Keratinocyte (primary cell): ENCODE results near the gene F13B. TPM values are rescaled to one million over a fixed set of nuclear protein-coding genes. Genes with fewer than 3 reads are reported as not detected.

ENCODE experiments used
- DNase-seq: peaks from one replicate; pipeline ENCODE4 v3.0.0-alpha.2; 2011; ENCODE audit warnings: low read depth, missing footprints, low spot score
- FAIRE-seq: peaks from 2 replicates; lab custom pipeline; 2011; peaks lifted over from hg19 to GRCh38; lab: Jason Lieb, UNC
- H2AFZ ChIP-seq: 2 replicates; pipeline ENCODE4 v1.6.0; 2012; ENCODE audit warnings: low read length, control low read depth, inconsistent platforms; ENCODE audit not compliant: control insufficient read depth
- H3K27ac ChIP-seq: 2 replicates; pipeline ENCODE4 v1.5.1; 2011; ENCODE audit warnings: low read length; ENCODE audit not compliant: control insufficient read depth, insufficient read depth
- H3K27me3 ChIP-seq: 3 replicates; pipeline ENCODE4 v1.6.0; 2011; ENCODE audit warnings: low read length; ENCODE audit not compliant: control insufficient read depth, insufficient read depth; ENCODE audit errors: extremely low read depth
- H3K36me3 ChIP-seq, 2 experiments: 2 replicates in 1 of 2; 3 replicates in 1 of 2; pipeline ENCODE4 v1.5.1; 2011; ENCODE audit warnings: low read length in 2 of 2, mild to moderate bottlenecking in 1 of 2; ENCODE audit not compliant: control insufficient read depth in 2 of 2, insufficient read depth in 2 of 2; ENCODE audit errors: extremely low read depth in 1 of 2
- H3K4me1 ChIP-seq: 3 replicates; pipeline ENCODE4 v1.5.1; 2011; ENCODE audit warnings: low read length; ENCODE audit not compliant: control insufficient read depth, insufficient read depth; ENCODE audit errors: extremely low read depth
- H3K4me2 ChIP-seq: 3 replicates; pipeline ENCODE4 v1.6.0; 2011; ENCODE audit warnings: low read depth, low read length; ENCODE audit not compliant: control insufficient read depth, insufficient read depth; ENCODE audit errors: extremely low read depth
- H3K4me3 ChIP-seq, 3 experiments: fragments of 200-600 bp in 1 of 3; sonication (generic) in 1 of 3; 2 replicates in 2 of 3; 3 replicates in 1 of 3; pipeline ENCODE4 v1.5.1; 2011 to 2016; ENCODE audit warnings: low read length in 3 of 3, mild to moderate bottlenecking in 3 of 3, control low read depth in 2 of 3, inconsistent platforms in 1 of 3, low read depth in 1 of 3, mixed read lengths in 1 of 3, mixed run types in 1 of 3, moderate library complexity in 1 of 3; ENCODE audit not compliant: control insufficient read depth in 2 of 3, insufficient read depth in 2 of 3; ENCODE audit errors: extremely low read depth in 1 of 3
- H3K79me2 ChIP-seq: 2 replicates; pipeline ENCODE4 v1.6.0; 2012; ENCODE audit warnings: low read length; ENCODE audit not compliant: control insufficient read depth, insufficient read depth
- H3K9ac ChIP-seq: 3 replicates; pipeline ENCODE4 v1.6.0; 2011; ENCODE audit warnings: low read length; ENCODE audit not compliant: control insufficient read depth, insufficient read depth; ENCODE audit errors: extremely low read depth
- H3K9me1 ChIP-seq: 3 replicates; pipeline ENCODE4 v1.6.0; 2011; ENCODE audit warnings: low read length; ENCODE audit not compliant: control insufficient read depth, insufficient read depth; ENCODE audit errors: extremely low read depth
- H3K9me3 ChIP-seq: 2 replicates; pipeline ENCODE4 v1.5.1; 2012; ENCODE audit warnings: low read depth, low read length; ENCODE audit not compliant: control insufficient read depth
- H4K20me1 ChIP-seq: 3 replicates; pipeline ENCODE4 v1.6.0; 2011; ENCODE audit warnings: low read length; ENCODE audit not compliant: control insufficient read depth, insufficient read depth; ENCODE audit errors: extremely low read depth
- CTCF ChIP-seq, 3 experiments: IDR thresholded peaks in 1 of 3; conservative IDR thresholded peaks in 1 of 3; optimal IDR thresholded peaks in 1 of 3; 2 replicates in 2 of 3; 3 replicates in 1 of 3; pipeline versions ENCODE3 to v1.5.1; 2011; ENCODE audit warnings: low read length in 3 of 3, mild to moderate bottlenecking in 3 of 3, moderate library complexity in 2 of 3, control low read depth in 1 of 3, inconsistent platforms in 1 of 3; ENCODE audit not compliant: insufficient read depth in 2 of 3; ENCODE audit errors: extremely low read depth in 1 of 3
- EZH2 ChIP-seq: IDR thresholded peaks from one replicate; pipeline ENCODE4 v1.6.1; 2012; ENCODE audit warnings: inconsistent platforms, mild to moderate bottlenecking, low read length, moderate library complexity
- dilution Hi-C: fragments of 300-500 bp; cut with MboI; formaldehyde crosslinking; loops from one replicate; pipeline ENCODE4 v1.7.0; 2020; ENCODE audit warnings: low sequenced_read_pairs; ENCODE audit not compliant: extremely low pct_ligation_motif_present
- polyA plus RNA-seq, 5 experiments: library from polyadenylated mRNA; depleted of rRNA in 3 of 5; stranded (reverse) in 3 of 5; stranded (forward) in 1 of 5; unstranded in 1 of 5; fragments of >200 nt; gene quantifications; 1 replicate in 1 of 5; 2 replicates in 3 of 5; 3 replicates in 1 of 5; pipeline versions ENCODE4 v1.2.1 to v1.2.3, GENCODE V29; 2011 to 2012; ENCODE audit warnings: missing spikeins in 2 of 5, low read depth in 1 of 5, low replicate concordance in 1 of 5

F13B gene
- polyA plus RNA-seq, 1 donor (not counting 4 experiments of a cell fraction or from before 2014, with no cell fraction given): not detected

GRCh38 chr1:197049100-197049499, 18.0 kb downstream of the F13B start:
- no peaks in the 10 kb centered on the region for H3K79me2 ChIP-seq
- H3K27ac ChIP-seq: no peak overlapping the region
- H3K4me2 ChIP-seq: no peak overlapping the region
- no peaks in the 10 kb centered on the region for H3K27me3 ChIP-seq
- no peak overlapping the region for H2AFZ ChIP-seq
- no peaks in the 10 kb centered on the region for H3K4me1 ChIP-seq
- H3K4me3 ChIP-seq: no peak overlapping the region
- TF ChIP-seq EZH2 (no peak), CTCF (optimal IDR thresholded peaks at IDR 0.05 in 1 of 3, IDR thresholded peaks at IDR 0.05 in 1 of 3, conservative IDR thresholded peaks at IDR 0.05 in 1 of 3; ENCODE audit: extremely low read depth in 1 of 3, insufficient read depth in 2 of 3, low read length in 3 of 3) (no peak)
- H3K9me3 ChIP-seq: no peaks in the 10 kb centered on the region
- no peaks in the 10 kb centered on the region for H3K36me3 ChIP-seq
- no peak overlapping the region for H3K9ac ChIP-seq
- dilution Hi-C loops: no loop called here
- H4K20me1 ChIP-seq: no peaks in the 10 kb centered on the region
- no peaks in the 10 kb centered on the region for H3K9me1 ChIP-seq
- FAIRE-seq (no peak), DNase-seq (no peak)

GRCh38 chr1:197042676-197043341, 24.3 kb downstream of the F13B start:
- Histone ChIP-seq H3K4me1 (peaks cover 2% of the 10 kb centered on the region), H3K9me3 (no peaks in the 10 kb centered on the region), H4K20me1 (no peaks in the 10 kb centered on the region), H3K27me3 (no peaks in the 10 kb centered on the region), H3K9me1 (no peaks in the 10 kb centered on the region), H3K4me3 (no peak overlapping the region), H2AFZ (no peak overlapping the region), H3K4me2 (no peak overlapping the region), H3K27ac (no peak overlapping the region), H3K36me3 (no peaks in the 10 kb centered on the region), H3K79me2 (no peaks in the 10 kb centered on the region), H3K9ac (no peak overlapping the region)
- dilution Hi-C loops: no loop called here
- DNase-seq: no peak
- TF ChIP-seq CTCF (optimal IDR thresholded peaks at IDR 0.05 in 1 of 3, IDR thresholded peaks at IDR 0.05 in 1 of 3, conservative IDR thresholded peaks at IDR 0.05 in 1 of 3; ENCODE audit: extremely low read depth in 1 of 3, insufficient read depth in 2 of 3, low read length in 3 of 3) (no peak), EZH2 (no peak)
- no peak for FAIRE-seq
